ENCODE results near the gene RETN. TPM values are rescaled to one million over a fixed set of nuclear protein-coding genes. Genes with fewer than 3 reads are reported as not detected.

The RETN gene
- total RNA-seq, 4 donors from 2014 or later = not detected

- peak within 1 kb of the TSS; percentile 29 for H3K4me3 ChIP-seq (ENCODE audit: low read depth, poor library complexity, severe bottlenecking)
- DNase-seq (ENCODE audit: low spot score in 2 of 2) = peak; percentile 70 to 95
- TF ChIP-seq CTCF (IDR thresholded peaks at IDR 0.05) (no peak), POLR2A (IDR thresholded peaks at IDR 0.05) (no peak)
- intact Hi-C loops (cut with DNase I; ENCODE audit: low total_unique reads) = no loop called here
- 5 to 9% methylated on average over 17 to 45 of the region's 61 CpGs for WGBS, 2 donors
Observed at GRCh38 chr19:7636691-7637373, 32.0 kb upstream of the RETN start, which contains the start of gene STXBP2. TSS of gene STXBP2 (plus strand) at chr19:7637110. CDS start at chr19:7637150, 40 bp downstream.

GRCh38 chr19:7637374-7638256 is 31.2 kb upstream of the RETN start:
- H3K4me3 ChIP-seq (ENCODE audit: low read depth, poor library complexity, severe bottlenecking) = peak overlapping the region; percentile 29
- TF ChIP-seq POLR2A (IDR thresholded peaks at IDR 0.05) = no peak
- no peak for TF ChIP-seq CTCF (IDR thresholded peaks at IDR 0.05)
- intact Hi-C loops (cut with DNase I; ENCODE audit: low total_unique reads) = no loop called here
- DNase-seq (ENCODE audit: low spot score in 2 of 2) = no peak
- WGBS, 2 donors = 38 to 45% methylated on average over 27 to 30 of the region's 30 CpGs

- intact Hi-C loops (cut with DNase I; ENCODE audit: low total_unique reads) = no loop called here
- no peak for DNase-seq (ENCODE audit: low spot score in 2 of 2)
- no peak for TF ChIP-seq CTCF (IDR thresholded peaks at IDR 0.05)
- no peak for TF ChIP-seq POLR2A (IDR thresholded peaks at IDR 0.05)
- H3K4me3 ChIP-seq (ENCODE audit: low read depth, poor library complexity, severe bottlenecking) = no peak overlapping the region
- WGBS, 2 donors = 76 to 85% methylated on average over 7 to 12 of the region's 12 CpGs
Observed at GRCh38 chr19:7638802-7639465, 29.9 kb upstream of the RETN start.

GRCh38 chr19:7639863-7640348 is 28.9 kb upstream of the RETN start:
- intact Hi-C loops (cut with DNase I; ENCODE audit: low total_unique reads) = no loop called here
- 94 to 95% methylated on average over 13 of the region's 13 CpGs for WGBS, 2 donors
- DNase-seq (ENCODE audit: low spot score in 2 of 2) = no peak
- no peak overlapping the region for H3K4me3 ChIP-seq (ENCODE audit: low read depth, poor library complexity, severe bottlenecking)
- TF ChIP-seq CTCF (IDR thresholded peaks at IDR 0.05) (no peak), POLR2A (IDR thresholded peaks at IDR 0.05) (no peak)

GRCh38 chr19:7640803-7641202 is 28.0 kb upstream of the RETN start:
- 95% methylated on average over 11 of the region's 11 CpGs for WGBS, 2 donors
- no peak overlapping the region for H3K4me3 ChIP-seq (ENCODE audit: low read depth, poor library complexity, severe bottlenecking)
- TF ChIP-seq CTCF (IDR thresholded peaks at IDR 0.05) = no peak
- intact Hi-C loops (cut with DNase I; ENCODE audit: low total_unique reads) = no loop called here
- no peak for DNase-seq (ENCODE audit: low spot score in 2 of 2)
